ENCODE measurements around the gene COL18A1.

COL18A1 gene

GRCh38 chr21:45455674-45456583 is 51.0 kb downstream of the COL18A1 start:
- DNase-seq (ENCODE audit: extremely low spot score): no peak
- ChIA-PET CTCF (no interaction called here), POLR2A (no interaction called here)
- TF ChIP-seq CTCF (IDR thresholded peaks at IDR 0.05; ENCODE audit: control extremely low read depth, extremely low read depth, low read depth, missing control alignments): no peak

GRCh38 chr21:45456584-45457160 is 51.7 kb downstream of the COL18A1 start:
- CTCF ChIA-PET: no interaction called here
- DNase-seq (ENCODE audit: extremely low spot score): no peak
- POLR2A ChIA-PET: no interaction called here
- TF ChIP-seq CTCF (IDR thresholded peaks at IDR 0.05; ENCODE audit: control extremely low read depth, extremely low read depth, low read depth, missing control alignments): no peak

- POLR2A ChIA-PET: no interaction called here
- CTCF ChIA-PET: no interaction called here
- no peak for DNase-seq (ENCODE audit: extremely low spot score)
- no peak for TF ChIP-seq CTCF (IDR thresholded peaks at IDR 0.05; ENCODE audit: control extremely low read depth, extremely low read depth, low read depth, missing control alignments)
Measured at GRCh38 chr21:45457161-45457831, 52.3 kb downstream of the COL18A1 start.

DNA sequence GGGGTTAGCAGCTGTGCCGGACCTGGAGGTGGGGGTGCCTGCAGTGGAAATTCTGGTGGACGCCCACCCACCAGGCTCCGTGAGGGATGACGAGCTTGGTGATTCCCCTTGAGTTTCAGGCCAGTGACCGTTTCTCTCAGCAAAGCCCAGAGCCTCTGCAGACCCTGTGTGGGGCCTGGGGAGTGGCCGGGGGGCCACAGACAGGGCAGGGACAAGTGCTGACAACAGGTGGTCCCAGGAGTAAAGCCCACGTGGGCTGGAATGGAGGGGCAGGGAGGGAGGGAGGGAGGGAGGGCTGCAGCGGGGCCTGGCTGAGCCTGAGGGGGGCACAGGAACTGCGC is 52.8 kb downstream of the COL18A1 start:
- POLR2A ChIA-PET: no interaction called here
- CTCF ChIA-PET: no interaction called here
- TF ChIP-seq CTCF (IDR thresholded peaks at IDR 0.05; ENCODE audit: control extremely low read depth, extremely low read depth, low read depth, missing control alignments): no peak
- no peak for DNase-seq (ENCODE audit: extremely low spot score)

GRCh38 chr21:45458281-45459170 is 53.6 kb downstream of the COL18A1 start:
- TF ChIP-seq CTCF (IDR thresholded peaks at IDR 0.05; ENCODE audit: control extremely low read depth, extremely low read depth, low read depth, missing control alignments): no peak
- POLR2A ChIA-PET: no interaction called here
- CTCF ChIA-PET: interaction anchor here (1.0 kb wide), 1 partner anchor 18 kb away, joined by 3 read pairs; no protein-coding TSS in a partner anchor
- no peak for DNase-seq (ENCODE audit: extremely low spot score)

Data from GM10248 (cell line).